GM19372 (cell line): ENCODE measurements around the gene ATP6V1G3.
"Not testable (repeated sequence)": the region's sequence is repeated elsewhere in the genome, so short reads cannot be mapped to it uniquely, and the experiment has no call there.

Experiments
- ATAC-seq: cut with Tn5 transposase; IDR thresholded peaks from one replicate; pipeline ENCODE4 v1.9.1; 2021; ENCODE audit warnings: mild to moderate bottlenecking, low read depth, moderate library complexity; ENCODE audit not compliant: unreplicated experiment

The ATP6V1G3 gene

DNA sequence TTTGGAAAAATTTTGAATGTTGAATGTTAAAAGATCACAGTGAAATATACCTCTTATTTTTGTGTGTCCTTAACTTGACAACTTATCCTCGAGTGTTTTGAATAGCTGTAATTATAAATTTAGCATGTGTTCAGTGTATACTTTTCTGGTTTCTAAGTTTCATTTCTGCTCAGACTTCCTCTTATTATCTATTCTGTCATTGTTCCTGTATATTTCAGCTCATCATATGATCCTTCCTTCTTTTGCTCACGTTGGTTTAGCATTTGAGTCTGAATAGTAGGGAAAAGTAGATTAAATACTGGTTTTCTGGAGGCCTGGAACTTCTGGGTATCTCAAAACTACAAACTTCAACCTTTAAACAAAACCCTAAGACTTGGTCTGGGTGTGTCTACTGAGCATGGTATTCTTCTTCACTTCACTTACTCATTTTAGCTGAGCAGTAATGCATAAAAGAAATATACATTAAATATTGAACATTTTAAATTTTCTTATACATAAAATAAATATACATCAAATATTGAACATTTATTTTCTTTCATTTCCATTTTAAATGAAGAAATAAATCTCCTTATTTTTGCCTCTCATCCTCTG lies 3.3 kb upstream of the ATP6V1G3 start:
- peak; percentile 87 for ATAC-seq

DNA sequence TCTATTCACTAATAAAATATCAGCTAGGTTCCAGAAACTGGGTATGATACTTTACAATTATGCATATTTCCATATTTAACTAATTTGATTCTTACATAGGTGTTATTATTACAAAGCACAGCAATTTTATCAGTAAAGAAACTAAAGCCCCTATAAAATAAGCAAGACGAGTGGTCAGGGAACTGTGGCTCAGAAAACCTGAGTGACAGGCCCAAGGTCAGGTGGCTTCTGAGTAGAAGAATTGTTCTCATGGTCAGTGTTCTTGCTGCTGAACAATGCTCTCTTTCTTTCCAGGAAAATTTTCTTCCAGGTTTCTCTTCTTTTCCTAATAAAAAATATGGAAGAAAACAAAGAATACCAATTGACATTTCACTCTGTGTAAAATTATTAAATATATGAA lies 2.2 kb upstream of the ATP6V1G3 start:
- ATAC-seq = no peak

GRCh38 chr1:198541737-198542136 lies 1.3 kb upstream of the ATP6V1G3 start:
- ATAC-seq = no peak

DNA sequence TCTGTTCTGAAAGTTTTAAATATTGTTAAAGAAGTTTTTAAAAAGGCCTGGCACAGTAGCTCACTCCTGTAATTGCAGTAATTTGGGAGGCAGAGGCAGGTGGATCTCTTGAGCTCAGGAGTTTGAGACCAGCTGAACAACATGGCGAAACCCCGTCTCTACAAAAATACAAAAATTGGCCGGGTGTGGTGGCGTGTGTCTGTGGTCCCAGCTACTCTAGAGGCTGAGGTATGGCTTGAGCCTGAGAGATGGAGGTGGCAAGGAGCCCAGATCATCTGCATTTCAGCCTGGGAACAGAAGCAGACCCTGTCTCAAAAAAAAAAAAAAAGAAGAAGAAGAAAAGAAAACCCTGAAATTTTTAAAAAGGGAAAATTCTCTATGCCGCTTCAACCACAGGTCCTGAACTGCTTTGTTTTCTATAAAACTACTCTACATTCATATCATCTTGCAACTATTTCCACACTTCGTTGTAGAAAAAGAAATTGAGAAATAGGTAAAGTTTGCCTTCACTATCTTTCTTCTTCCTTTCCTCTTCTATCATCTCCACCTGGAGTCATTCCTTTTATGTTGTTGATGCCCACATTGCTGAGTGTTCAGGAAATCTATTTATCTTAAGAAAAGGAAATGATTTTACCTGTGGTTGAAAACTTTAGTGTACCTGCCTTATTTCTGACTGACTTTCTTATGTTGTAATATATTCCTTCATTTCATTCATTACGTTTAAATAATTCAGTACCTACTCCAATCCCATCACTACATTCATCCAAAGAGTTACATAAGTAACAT lies 1.7 kb downstream of the ATP6V1G3 start:
- ATAC-seq = no peak

DNA sequence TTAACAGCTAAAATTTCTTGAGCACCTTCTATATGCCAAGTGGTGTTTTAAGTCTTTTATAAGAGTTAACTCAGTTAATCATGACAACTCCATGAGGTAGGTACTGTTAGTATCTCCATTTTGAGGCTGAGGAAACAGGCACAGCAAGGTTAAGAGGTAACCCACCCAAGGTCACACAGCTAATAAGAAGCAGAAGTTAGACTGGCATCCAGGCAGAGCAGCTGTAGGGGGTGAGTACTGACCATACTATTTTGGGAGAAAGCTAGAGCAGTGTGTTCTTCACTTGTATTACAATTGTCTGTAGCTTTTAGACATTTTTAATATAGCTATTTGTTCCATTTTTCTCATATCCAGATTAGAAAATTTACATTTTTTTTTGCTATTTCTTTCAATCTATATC lies 4.8 kb downstream of the ATP6V1G3 start:
- ATAC-seq = no peak

DNA sequence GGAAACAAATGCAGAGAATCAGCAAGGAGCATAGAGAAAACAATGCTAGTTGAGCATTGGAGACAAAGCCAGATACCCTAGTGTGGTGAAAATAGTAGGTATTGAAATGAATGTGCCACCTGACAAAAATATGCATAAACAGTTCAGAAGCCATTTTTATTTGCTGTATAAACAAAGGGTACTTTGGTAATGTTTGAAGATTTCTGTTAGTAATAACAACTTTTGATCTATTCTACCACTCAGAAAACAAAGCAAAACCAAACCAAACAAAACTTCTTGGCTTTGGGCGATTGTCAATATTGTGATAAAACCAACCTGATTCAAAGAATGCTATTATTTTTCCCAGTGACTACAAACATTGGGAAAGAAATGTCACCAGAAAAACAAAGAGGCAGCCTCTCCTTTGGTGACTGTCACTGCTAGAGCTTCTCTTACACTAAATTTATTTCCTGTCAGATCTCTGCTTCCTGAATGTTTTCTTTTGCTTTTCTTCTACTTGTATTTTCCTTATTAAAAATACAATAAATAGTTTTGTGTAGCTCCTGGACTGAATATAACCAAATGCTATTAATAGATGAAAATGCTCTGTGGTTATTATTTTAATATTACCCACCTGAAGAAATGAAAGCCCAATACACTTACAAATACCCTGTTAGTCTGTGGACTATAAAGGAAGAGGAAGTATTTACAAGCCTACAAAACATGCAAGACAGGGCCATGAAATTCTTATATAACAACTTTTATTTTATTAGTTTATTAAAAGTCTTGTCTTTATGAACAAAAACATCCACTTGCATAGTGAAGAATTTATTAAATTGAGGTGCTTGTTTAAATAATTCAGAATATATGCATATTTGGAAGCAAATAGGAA lies 5.7 kb downstream of the ATP6V1G3 start:
- ATAC-seq = no peak

GRCh38 chr1:198531891-198532290 lies 8.6 kb downstream of the ATP6V1G3 start:
- ATAC-seq = no peak

GRCh38 chr1:198530953-198531352 lies 9.5 kb downstream of the ATP6V1G3 start:
- no peak for ATAC-seq

GRCh38 chr1:198529414-198529813 lies 11.1 kb downstream of the ATP6V1G3 start:
- ATAC-seq = no peak

- ATAC-seq = no peak
Observed at GRCh38 chr1:198528364-198528763, 12.1 kb downstream of the ATP6V1G3 start.

DNA sequence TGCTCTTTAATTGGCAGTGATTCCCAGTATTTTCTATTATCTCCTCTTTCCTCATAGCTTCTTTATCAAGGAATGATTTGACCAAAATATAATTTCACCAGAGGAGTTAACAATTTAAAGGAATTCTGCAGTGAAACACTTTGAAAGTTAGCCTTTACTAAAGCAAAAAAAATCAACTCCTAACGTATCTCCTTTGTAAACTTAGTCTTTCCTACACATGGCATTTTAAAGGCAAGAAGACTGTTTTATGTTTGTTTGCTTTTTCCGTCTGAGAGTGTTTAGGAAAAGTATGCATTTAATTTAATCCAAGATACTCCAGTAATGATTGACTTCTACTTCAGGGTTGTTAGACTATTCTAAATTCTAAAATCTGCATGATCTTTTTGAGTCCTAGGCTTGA lies 15.9 kb downstream of the ATP6V1G3 start:
- no peak for ATAC-seq

DNA sequence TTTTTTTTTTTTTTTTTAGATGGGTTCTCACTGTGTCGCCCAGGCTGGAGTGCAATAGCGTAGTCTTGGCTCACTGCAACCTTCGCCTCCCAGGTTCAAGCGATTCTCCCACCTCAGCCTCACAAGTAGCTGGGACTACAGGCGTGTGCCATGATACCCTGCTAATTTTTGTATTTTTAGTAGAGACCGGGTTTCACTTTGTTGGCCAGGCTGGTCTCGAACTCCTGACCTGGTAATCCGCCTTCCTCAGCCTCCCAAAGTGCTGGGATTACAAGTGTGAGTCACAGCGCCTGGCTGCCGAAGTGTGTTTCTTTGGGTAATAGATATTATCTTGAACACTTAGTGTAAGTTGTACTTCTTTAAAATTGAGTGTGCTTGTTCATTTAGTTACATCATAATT lies 16.4 kb downstream of the ATP6V1G3 start:
- not testable (repeated sequence) for ATAC-seq

GRCh38 chr1:198523182-198523950 lies 17.1 kb downstream of the ATP6V1G3 start:
- no peak for ATAC-seq

GRCh38 chr1:198520524-198521254 lies 19.8 kb downstream of the ATP6V1G3 start:
- peak; percentile 80 for ATAC-seq

DNA sequence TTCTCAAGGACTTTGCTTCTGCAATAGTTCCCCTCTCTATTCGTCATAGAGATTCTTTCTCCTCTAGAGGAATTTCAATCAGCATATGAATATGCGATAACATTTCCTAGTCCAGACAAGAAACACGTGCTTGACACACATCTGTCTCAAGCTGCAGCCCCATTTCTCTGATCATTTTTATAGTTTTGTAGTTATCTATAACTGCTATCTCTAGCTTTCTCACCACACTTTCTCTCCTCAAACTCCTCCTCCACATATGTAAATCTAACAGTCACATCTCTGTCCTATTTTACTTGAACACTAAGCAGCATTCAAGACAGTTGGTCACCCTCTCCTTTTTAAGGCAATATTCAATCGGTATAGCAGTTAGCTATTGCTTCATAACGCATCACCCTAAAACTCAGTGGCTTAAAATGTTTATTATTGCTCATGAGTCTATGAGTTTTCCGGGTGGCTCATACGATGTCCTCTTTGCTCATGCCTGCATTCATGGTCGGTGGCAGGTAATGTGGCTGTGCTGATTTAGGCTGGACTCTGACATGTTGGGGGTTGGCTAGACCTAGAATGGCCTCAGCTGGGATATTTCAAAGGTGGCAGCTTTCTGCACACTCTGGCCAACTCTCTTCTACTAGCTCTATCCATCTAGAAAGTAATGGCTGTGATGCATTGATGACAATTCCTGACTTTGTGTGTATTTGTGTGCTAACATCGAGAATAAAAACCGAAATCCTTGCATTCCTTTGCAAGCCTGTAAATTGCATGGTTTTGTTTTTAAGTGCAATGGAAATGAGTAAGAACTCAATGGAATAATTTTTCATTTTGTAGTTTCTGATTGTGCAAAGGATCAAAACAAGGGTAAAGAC lies 20.6 kb downstream of the ATP6V1G3 start:
- ATAC-seq = peak; percentile 17

DNA sequence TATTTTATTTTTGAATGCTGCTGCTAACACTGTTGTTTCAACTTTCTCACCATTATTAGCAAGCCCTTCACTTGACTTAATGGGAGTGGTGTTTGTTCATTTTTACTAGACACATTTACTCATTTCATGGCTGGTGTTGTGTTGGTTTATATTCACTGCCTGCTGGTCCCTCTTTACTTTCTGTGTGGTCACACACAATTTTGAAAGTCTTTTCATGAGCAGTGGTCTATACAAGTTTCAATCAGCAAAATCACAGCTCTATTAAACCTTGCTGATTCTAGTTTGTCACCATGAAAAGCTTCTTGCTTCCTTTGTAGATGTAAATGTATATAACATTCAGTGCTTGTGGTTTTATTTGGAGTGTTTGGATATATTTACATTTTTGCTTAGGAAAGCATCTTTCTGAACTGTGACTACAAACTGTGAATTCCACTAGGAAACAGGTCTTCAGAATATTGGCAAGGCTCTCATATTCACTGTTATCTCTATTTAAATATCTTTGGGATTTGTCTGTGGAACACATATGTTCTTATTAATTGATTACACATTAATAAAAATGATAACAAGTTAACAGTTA lies 22.8 kb downstream of the ATP6V1G3 start:
- ATAC-seq = no peak

DNA sequence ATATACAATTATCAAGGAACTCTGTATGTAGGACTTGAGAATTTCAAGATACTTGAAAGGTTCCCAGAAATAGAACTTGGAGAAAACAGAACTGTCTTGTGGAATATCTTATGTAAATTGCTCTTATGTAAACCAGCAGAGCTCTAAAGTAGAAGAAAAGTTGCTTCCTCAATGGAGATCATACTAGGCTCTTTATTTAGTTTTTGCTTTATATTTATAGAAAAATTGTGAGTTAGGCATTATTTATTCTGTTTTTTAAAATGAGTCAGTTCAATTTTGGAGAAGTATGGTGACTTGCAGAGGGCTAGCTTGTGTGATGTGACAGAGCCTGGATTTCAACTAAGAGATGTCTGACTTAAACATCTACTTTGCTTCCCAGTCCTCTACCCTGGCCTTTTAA lies 40.4 kb downstream of the ATP6V1G3 start:
- no peak for ATAC-seq

DNA sequence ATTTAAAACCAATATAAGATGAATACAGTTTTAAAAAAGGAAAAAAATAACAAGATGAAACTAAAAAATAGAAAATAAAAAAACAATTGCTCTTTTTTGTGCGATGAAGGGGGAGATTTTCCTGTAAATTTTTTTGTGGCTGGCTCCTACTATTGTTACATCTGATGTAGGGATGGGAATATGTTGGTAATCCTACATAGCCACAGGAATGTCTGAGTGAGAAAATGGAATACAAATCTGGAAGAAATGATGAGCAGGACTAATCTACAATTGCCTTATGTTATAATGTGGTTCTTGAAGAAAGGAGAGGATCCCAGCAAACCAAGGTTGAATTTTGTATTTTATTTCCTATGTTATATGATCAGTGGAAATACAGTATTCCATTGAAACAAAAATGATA lies 40.9 kb downstream of the ATP6V1G3 start:
- ATAC-seq = no peak

DNA sequence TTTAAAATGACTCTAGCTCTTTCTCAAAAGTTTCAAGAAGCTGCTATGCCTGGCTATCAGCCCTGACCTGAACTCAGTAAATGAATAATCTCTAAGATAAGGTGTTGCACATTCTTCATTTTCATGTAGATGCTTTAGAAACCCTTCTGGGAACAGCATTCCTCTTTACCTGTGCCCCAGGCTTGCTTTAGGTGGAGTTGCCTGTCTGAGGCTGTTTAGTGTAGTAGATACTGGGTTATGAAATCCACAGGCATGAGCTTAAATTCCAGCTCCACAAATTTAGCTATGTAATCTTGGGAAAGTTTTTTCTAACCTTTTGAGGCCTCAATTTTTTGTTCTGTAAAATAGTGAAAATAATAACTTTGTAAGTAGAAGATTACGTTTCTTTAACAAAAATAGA lies 41.6 kb downstream of the ATP6V1G3 start:
- ATAC-seq = no peak
